ENCODE results near the gene PRTN3. TPM values are rescaled to one million over a fixed set of nuclear protein-coding genes. Genes with fewer than 3 reads are reported as not detected.

PRTN3 gene
- total and polyA plus RNA-seq, 8 donors = 0.14 to 0.24 TPM; not detected in 6

GRCh38 chr19:843180-843835, 2.5 kb downstream of the PRTN3 start:
- no peak for DNase-seq
- TF ChIP-seq, protein P1, sequence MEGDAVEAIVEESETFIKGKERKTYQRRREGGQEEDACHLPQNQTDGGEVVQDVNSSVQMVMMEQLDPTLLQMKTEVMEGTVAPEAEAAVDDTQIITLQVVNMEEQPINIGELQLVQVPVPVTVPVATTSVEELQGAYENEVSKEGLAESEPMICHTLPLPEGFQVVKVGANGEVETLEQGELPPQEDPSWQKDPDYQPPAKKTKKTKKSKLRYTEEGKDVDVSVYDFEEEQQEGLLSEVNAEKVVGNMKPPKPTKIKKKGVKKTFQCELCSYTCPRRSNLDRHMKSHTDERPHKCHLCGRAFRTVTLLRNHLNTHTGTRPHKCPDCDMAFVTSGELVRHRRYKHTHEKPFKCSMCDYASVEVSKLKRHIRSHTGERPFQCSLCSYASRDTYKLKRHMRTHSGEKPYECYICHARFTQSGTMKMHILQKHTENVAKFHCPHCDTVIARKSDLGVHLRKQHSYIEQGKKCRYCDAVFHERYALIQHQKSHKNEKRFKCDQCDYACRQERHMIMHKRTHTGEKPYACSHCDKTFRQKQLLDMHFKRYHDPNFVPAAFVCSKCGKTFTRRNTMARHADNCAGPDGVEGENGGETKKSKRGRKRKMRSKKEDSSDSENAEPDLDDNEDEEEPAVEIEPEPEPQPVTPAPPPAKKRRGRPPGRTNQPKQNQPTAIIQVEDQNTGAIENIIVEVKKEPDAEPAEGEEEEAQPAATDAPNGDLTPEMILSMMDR (IDR thresholded peaks at IDR 0.05) = no peak
- H3K4me3 ChIP-seq = peak overlapping the region in 1 of 4 donors; percentile 33
- no peak overlapping the region for H3K27ac ChIP-seq
- intact Hi-C loops (cut with DNase I) = no loop called here
- peaks cover 0 to 8% (median 7%) of the 10 kb centered on the region in 3 donors for H3K4me1 ChIP-seq
- WGBS, 2 donors = 3 to 4% methylated on average over 37 to 46 of the region's 46 CpGs
- no peaks in the 10 kb centered on the region for H3K9me3 ChIP-seq
- ATAC-seq = peak; percentile 65 to 84 (median 74)
- H3K27me3 ChIP-seq = no peaks in the 10 kb centered on the region
- no peak for FAIRE-seq
- H3K36me3 ChIP-seq = no peaks in the 10 kb centered on the region

DNA sequence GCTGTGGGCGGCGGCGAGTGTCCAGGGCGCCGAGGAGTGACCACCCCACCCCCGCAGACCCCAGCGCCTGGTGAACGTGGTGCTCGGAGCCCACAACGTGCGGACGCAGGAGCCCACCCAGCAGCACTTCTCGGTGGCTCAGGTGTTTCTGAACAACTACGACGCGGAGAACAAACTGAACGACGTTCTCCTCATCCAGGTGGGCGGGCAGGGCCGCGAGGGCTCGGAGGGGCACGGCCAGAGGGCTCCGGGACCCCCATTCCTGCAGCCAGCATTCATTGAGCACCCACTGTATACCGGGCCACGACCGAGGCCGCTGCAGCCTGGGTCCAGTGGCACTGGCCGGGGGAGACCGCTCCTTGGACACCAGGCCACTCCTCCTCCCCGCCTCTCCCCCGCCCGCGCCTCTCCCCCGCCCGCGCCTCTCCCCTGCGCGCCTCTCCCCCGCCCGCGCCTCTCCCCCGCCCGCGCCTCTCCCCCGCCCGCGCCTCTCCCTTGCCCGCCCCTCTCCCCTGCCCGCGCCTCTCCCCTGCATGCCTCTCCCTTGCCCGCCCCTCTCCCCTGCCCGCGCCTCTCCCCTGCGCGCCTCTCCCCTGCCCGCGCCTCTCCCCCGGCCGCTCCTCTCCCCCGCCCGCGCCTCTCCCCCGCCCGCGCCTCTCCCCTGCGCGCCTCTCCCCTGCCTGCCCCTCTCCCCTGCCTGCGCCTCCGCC, 3.2 kb downstream of the PRTN3 start:
- intact Hi-C loops (cut with DNase I) = no loop called here
- ATAC-seq (peak in 3 of 4 donors; percentile 29 to 76 (median 45)), DNase-seq (no peak), FAIRE-seq (no peak)
- H3K4me3 ChIP-seq = peak overlapping the region in 1 of 4 donors; percentile 33
- no peaks in the 10 kb centered on the region for H3K9me3 ChIP-seq
- TF ChIP-seq, protein P1 (IDR thresholded peaks at IDR 0.05) = no peak
- H3K27ac ChIP-seq = no peak overlapping the region
- peaks cover 0 to 8% (median 7%) of the 10 kb centered on the region in 3 donors for H3K4me1 ChIP-seq
- 4 to 14% methylated on average over 30 to 61 of the region's 70 CpGs for WGBS, 2 donors
- no peaks in the 10 kb centered on the region for H3K27me3 ChIP-seq
- no peaks in the 10 kb centered on the region for H3K36me3 ChIP-seq

DNA sequence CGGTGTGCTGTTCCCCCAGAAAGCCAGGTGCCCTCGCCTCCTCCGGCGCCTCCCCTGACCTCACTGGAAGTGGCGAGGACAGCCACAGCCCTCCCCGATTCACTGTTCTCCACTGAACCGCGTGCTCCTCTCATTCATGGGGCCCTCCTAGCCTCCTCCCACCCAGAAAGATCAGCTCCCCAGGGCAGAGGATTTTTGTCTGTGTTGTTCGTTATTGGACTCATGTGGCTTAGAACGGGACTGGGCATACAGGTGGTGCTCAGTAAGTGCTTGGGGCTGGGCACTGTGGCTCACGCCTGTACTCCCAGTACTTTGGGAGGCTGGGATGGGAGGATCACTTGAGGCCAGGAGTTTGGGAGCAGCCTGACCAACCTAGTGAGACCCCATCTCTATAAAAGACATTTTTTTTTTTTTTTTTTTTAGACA, 3.8 kb downstream of the PRTN3 start:
- no peaks in the 10 kb centered on the region for H3K36me3 ChIP-seq
- H3K4me3 ChIP-seq = no peak overlapping the region
- ATAC-seq (peak in 1 of 4 donors; percentile 9), DNase-seq (no peak), FAIRE-seq (no peak)
- WGBS, 2 donors = 16 to 32% methylated on average over 11 of the region's 11 CpGs
- TF ChIP-seq, protein P1 (IDR thresholded peaks at IDR 0.05) = no peak
- intact Hi-C loops (cut with DNase I) = no loop called here
- H3K4me1 ChIP-seq = peaks cover 0 to 8% (median 7%) of the 10 kb centered on the region in 3 donors
- no peaks in the 10 kb centered on the region for H3K9me3 ChIP-seq
- H3K27ac ChIP-seq = no peak overlapping the region
- H3K27me3 ChIP-seq = no peaks in the 10 kb centered on the region

- H3K4me3 ChIP-seq = no peak overlapping the region
- FAIRE-seq (no peak), DNase-seq (peak in 1 of 6 donors; percentile 63), ATAC-seq (no peak)
- H3K27ac ChIP-seq = no peak overlapping the region
- TF ChIP-seq, protein P1 (IDR thresholded peaks at IDR 0.05) = no peak
- WGBS, 2 donors = 56 to 71% methylated on average over 37 of the region's 37 CpGs
- no peaks in the 10 kb centered on the region for H3K9me3 ChIP-seq
- H3K27me3 ChIP-seq = no peaks in the 10 kb centered on the region
- no peaks in the 10 kb centered on the region for H3K36me3 ChIP-seq
- H3K4me1 ChIP-seq = peaks cover 0 to 12% (median 7%) of the 10 kb centered on the region in 3 donors
- intact Hi-C loops (cut with DNase I) = no loop called here
Measured at GRCh38 chr19:845707-846521, 5.1 kb downstream of the PRTN3 start.

Data from pancreas (tissue), 10 donors.